Testis (tissue), 2 donors: ENCODE measurements around the gene GRAP.

Experiments used
- POLR2A ChIP-seq: fragments of 450-650 bp; IDR thresholded peaks from one replicate; pipeline ENCODE4 v1.6.1; 2017; ENCODE audit warnings: antibody characterized with exemption, mild to moderate bottlenecking, moderate library complexity
- TF ChIP-seq, protein P1 (sequence below), 3 experiments: fragments of 450-650 bp in 2 of 3; fragments of 200-600 bp in 1 of 3; sonication (generic) in 1 of 3; IDR thresholded peaks; one replicate each; pipeline ENCODE4 v1.5.1; 2016 to 2019; ENCODE audit warnings: antibody characterized with exemption in 3 of 3, mild to moderate bottlenecking in 2 of 3, moderate library complexity in 1 of 3

DNA sequence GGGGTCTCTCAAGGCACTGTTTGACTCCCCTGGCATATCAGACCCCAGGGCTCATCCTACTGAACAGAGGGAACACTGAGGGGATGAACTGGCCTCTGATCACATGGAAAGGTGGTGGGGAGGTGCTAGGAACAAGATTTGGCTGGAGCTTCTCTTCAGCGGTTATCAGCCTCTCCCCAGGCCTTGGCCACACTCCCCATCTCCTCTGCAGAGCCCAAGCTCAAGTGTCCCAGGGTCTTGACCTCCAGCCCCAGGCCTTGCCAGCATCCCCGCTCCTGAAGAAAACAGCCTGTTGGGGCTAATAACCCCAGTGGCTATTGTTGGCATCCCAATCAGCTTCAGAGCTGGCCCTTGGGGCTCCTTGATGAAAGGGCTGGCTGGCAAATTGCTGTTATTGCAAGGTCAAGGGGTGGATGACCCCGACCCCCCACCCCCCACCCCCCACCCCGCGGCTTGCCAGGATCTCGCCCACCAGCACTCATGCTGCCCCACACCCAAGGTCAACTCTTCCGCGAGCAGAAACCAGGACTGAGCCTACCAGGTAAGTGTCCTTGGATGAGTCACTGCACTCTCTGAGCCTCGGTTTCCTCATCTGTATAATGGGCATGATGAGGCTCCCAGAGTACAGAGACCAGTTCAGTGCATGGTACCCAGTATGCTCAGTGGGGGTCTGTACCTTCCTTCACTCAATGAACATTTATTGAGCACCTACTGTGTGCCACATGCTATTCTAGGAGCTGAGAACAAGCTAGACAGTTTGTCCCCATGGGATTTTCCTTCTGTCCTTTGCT, 23.4 kb downstream of the GRAP start:
- TF ChIP-seq, protein P1, sequence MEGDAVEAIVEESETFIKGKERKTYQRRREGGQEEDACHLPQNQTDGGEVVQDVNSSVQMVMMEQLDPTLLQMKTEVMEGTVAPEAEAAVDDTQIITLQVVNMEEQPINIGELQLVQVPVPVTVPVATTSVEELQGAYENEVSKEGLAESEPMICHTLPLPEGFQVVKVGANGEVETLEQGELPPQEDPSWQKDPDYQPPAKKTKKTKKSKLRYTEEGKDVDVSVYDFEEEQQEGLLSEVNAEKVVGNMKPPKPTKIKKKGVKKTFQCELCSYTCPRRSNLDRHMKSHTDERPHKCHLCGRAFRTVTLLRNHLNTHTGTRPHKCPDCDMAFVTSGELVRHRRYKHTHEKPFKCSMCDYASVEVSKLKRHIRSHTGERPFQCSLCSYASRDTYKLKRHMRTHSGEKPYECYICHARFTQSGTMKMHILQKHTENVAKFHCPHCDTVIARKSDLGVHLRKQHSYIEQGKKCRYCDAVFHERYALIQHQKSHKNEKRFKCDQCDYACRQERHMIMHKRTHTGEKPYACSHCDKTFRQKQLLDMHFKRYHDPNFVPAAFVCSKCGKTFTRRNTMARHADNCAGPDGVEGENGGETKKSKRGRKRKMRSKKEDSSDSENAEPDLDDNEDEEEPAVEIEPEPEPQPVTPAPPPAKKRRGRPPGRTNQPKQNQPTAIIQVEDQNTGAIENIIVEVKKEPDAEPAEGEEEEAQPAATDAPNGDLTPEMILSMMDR (IDR thresholded peaks at IDR 0.05) = no peak
- no peak for TF ChIP-seq POLR2A
